Trophoblast cell (in vitro differentiated cells and primary cell): ENCODE data around the gene SBF2.
"Not testable (repeated sequence)": the region's sequence is repeated elsewhere in the genome, so short reads cannot be mapped to it uniquely, and the experiment has no call there.

Experiments
- DNase-seq, 2 donors: peaks; one replicate each; pipeline ENCODE4 v3.0.0-alpha.2; 2016
- H2AFZ ChIP-seq: 2 replicates; pipeline ENCODE4 v1.6.1; 2013; ENCODE audit warnings: low read length, moderate library complexity, mild to moderate bottlenecking; ENCODE audit not compliant: insufficient read depth, poor library complexity
- H2AK5ac ChIP-seq: 2 replicates; pipeline ENCODE4 v1.6.1; 2013; ENCODE audit warnings: mild to moderate bottlenecking, low read length
- H2BK120ac ChIP-seq: 2 replicates; pipeline ENCODE4 v1.6.1; 2013; ENCODE audit warnings: low read length, mild to moderate bottlenecking, moderate library complexity; ENCODE audit not compliant: insufficient read depth, poor library complexity
- H2BK12ac ChIP-seq: 2 replicates; pipeline ENCODE4 v1.6.1; 2013; ENCODE audit warnings: mild to moderate bottlenecking, low read length, moderate library complexity
- H2BK5ac ChIP-seq: 2 replicates; pipeline ENCODE4 v1.6.1; 2013; ENCODE audit warnings: low read length, low read depth, moderate library complexity, mild to moderate bottlenecking; ENCODE audit not compliant: poor library complexity
- H3K14ac ChIP-seq: 2 replicates; pipeline ENCODE4 v1.6.1; 2013; ENCODE audit warnings: mild to moderate bottlenecking, low read length
- H3K18ac ChIP-seq: 2 replicates; pipeline ENCODE4 v1.6.1; 2013; ENCODE audit warnings: mild to moderate bottlenecking, low read length
- H3K23ac ChIP-seq: 2 replicates; pipeline ENCODE4 v1.6.1; 2013; ENCODE audit warnings: low read length
- H3K27ac ChIP-seq: 2 replicates; pipeline ENCODE4 v1.5.1; 2013; ENCODE audit warnings: low read depth, mild to moderate bottlenecking, inconsistent platforms, low read length, moderate library complexity
- H3K27me3 ChIP-seq: 2 replicates; pipeline ENCODE4 v1.6.1; 2013; ENCODE audit warnings: inconsistent platforms, mild to moderate bottlenecking, low read length, moderate library complexity; ENCODE audit not compliant: insufficient read depth
- H3K36me3 ChIP-seq, 2 experiments: 1 replicate in 1 of 2; 2 replicates in 1 of 2; pipeline ENCODE4 v1.6.1; 2013; ENCODE audit warnings: low read length in 2 of 2, mild to moderate bottlenecking in 2 of 2, moderate library complexity in 1 of 2; ENCODE audit not compliant: insufficient read depth in 2 of 2, control insufficient read depth in 1 of 2
- H3K4ac ChIP-seq: 2 replicates; pipeline ENCODE4 v1.6.1; 2013; ENCODE audit warnings: low read depth, mild to moderate bottlenecking, low read length, moderate library complexity
- H3K4me1 ChIP-seq, 2 experiments: 1 replicate in 1 of 2; 2 replicates in 1 of 2; pipeline ENCODE4 v1.6.1; 2013; ENCODE audit warnings: low read length in 2 of 2, mild to moderate bottlenecking in 2 of 2, moderate library complexity in 1 of 2; ENCODE audit not compliant: insufficient read depth in 2 of 2, control insufficient read depth in 1 of 2
- H3K4me2 ChIP-seq: 2 replicates; pipeline ENCODE4 v1.6.1; 2013; ENCODE audit warnings: inconsistent platforms, mild to moderate bottlenecking, low read length, moderate library complexity
- H3K4me3 ChIP-seq: 2 replicates; pipeline ENCODE4 v1.5.1; 2013; ENCODE audit warnings: mild to moderate bottlenecking, low read depth, low read length, inconsistent platforms
- H3K79me1 ChIP-seq: one replicate; pipeline ENCODE4 v1.6.1; 2013; ENCODE audit warnings: low read length
- H3K79me2 ChIP-seq: 2 replicates; pipeline ENCODE4 v1.6.1; 2013; ENCODE audit warnings: low read length, mild to moderate bottlenecking; ENCODE audit not compliant: control insufficient read depth, insufficient read depth, poor library complexity
- H3K9ac ChIP-seq: 2 replicates; pipeline ENCODE4 v1.6.1; 2013; ENCODE audit warnings: mild to moderate bottlenecking, low read length
- H3K9me3 ChIP-seq: 2 replicates; pipeline ENCODE4 v1.6.1; 2013; ENCODE audit warnings: low read depth, mild to moderate bottlenecking, control low read depth, inconsistent platforms, low read length; ENCODE audit not compliant: insufficient read depth
- H4K12ac ChIP-seq: 2 replicates; pipeline ENCODE4 v1.6.1; 2013; ENCODE audit warnings: low read depth, mild to moderate bottlenecking, low read length, moderate library complexity
- H4K8ac ChIP-seq: 2 replicates; pipeline ENCODE4 v1.6.1; 2013; ENCODE audit warnings: low read depth, mild to moderate bottlenecking, low read length, moderate library complexity
- H4K91ac ChIP-seq: one replicate; pipeline ENCODE4 v1.6.1; 2013; ENCODE audit warnings: low read depth, mild to moderate bottlenecking, low read length, moderate library complexity
- WGBS: extraction: QIAGEN DNeasy Blood & Tissue Kit; methylation state at CpG from one replicate; pipeline ENCODE4 v1.1.7; 2013; ENCODE audit warnings: missing lambda C conversion rate; ENCODE audit not compliant: insufficient read length, insufficient coverage; ENCODE audit errors: extremely low coverage; 5-methylcytosine and 5-hydroxymethylcytosine counted together

The SBF2 gene

DNA sequence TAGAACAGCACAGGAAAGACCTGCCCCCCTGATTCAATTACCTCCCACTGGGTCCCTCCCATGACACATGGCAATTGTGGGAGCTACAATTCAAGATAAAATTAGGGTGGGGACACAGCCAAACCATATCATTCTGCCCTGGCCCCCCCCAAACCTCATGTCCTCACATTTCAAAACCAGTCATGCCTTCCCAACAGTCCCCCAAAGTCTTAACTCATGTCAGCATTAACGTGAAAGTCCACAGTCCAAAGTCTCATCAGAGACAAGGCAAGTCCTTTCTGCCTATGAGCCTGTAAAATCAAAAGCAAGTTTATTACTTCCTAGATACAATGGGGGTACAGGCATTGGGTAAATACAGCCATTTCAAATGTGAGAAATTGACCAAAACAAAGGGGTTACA, 159.8 kb downstream of the SBF2 start:
- not testable (repeated sequence) for H4K8ac ChIP-seq, H2BK120ac ChIP-seq, H3K23ac ChIP-seq, H3K36me3 ChIP-seq, H3K9me3 ChIP-seq, H2AK5ac ChIP-seq, H3K9ac ChIP-seq, H3K4me1 ChIP-seq, H3K4me2 ChIP-seq, H3K4ac ChIP-seq, H3K4me3 ChIP-seq, H3K14ac ChIP-seq, H3K27ac ChIP-seq, H2BK5ac ChIP-seq, H3K18ac ChIP-seq, H2BK12ac ChIP-seq, H4K12ac ChIP-seq, H3K79me2 ChIP-seq, H4K91ac ChIP-seq, DNase-seq, H2AFZ ChIP-seq, H3K27me3 ChIP-seq, H3K79me1 ChIP-seq
- no CpG with 5 or more reads among the region's 1 CpG for WGBS

- H3K27ac ChIP-seq, H2BK12ac ChIP-seq, H3K18ac ChIP-seq, H2AFZ ChIP-seq, H3K9me3 ChIP-seq, H3K4me1 ChIP-seq, H3K4me2 ChIP-seq, H4K12ac ChIP-seq, H3K4me3 ChIP-seq, H3K79me2 ChIP-seq, H3K14ac ChIP-seq, H3K4ac ChIP-seq, H3K36me3 ChIP-seq, H2AK5ac ChIP-seq, H2BK5ac ChIP-seq, H3K27me3 ChIP-seq, H3K9ac ChIP-seq, H4K91ac ChIP-seq, H4K8ac ChIP-seq, DNase-seq, H3K79me1 ChIP-seq, H2BK120ac ChIP-seq, H3K23ac ChIP-seq: not testable (repeated sequence)
- no CpG with 5 or more reads among the region's 23 CpGs for WGBS
Observed at GRCh38 chr11:10133251-10133650, 160.8 kb downstream of the SBF2 start.

GRCh38 chr11:10130875-10131274, 163.1 kb downstream of the SBF2 start:
- Histone ChIP-seq H2AFZ (no peak overlapping the region), H3K18ac (no peak overlapping the region), H3K9me3 (peaks cover 1% of the 10 kb centered on the region), H4K12ac (no peak overlapping the region), H3K79me2 (no peaks in the 10 kb centered on the region), H2BK12ac (no peak overlapping the region), H2AK5ac (no peak overlapping the region), H3K4me2 (no peak overlapping the region), H3K36me3 (peaks cover 0 to 2% of the 10 kb centered on the region in 2 experiments), H3K27ac (no peak overlapping the region), H3K23ac (no peak overlapping the region), H3K9ac (no peak overlapping the region), H3K4ac (no peak overlapping the region), H4K8ac (no peak overlapping the region), H3K79me1 (no peaks in the 10 kb centered on the region), H3K4me1 (no peaks in the 10 kb centered on the region), H3K14ac (no peak overlapping the region), H2BK120ac (no peak overlapping the region), H4K91ac (no peak overlapping the region), H3K4me3 (no peak overlapping the region), H3K27me3 (no peaks in the 10 kb centered on the region), H2BK5ac (no peak overlapping the region)
- WGBS, result no CpG with 5 or more reads among the region's 3 CpGs
- DNase-seq, result no peak

GRCh38 chr11:10129184-10129583, 164.8 kb downstream of the SBF2 start:
- H4K12ac ChIP-seq, H3K27ac ChIP-seq, H3K36me3 ChIP-seq, H4K91ac ChIP-seq, H2BK5ac ChIP-seq, H3K4me2 ChIP-seq, H3K4ac ChIP-seq, H3K18ac ChIP-seq, H3K79me1 ChIP-seq, H3K9me3 ChIP-seq, DNase-seq, H4K8ac ChIP-seq, H3K27me3 ChIP-seq, H2BK12ac ChIP-seq, H3K4me1 ChIP-seq, H2AFZ ChIP-seq, H3K9ac ChIP-seq, H3K14ac ChIP-seq, H3K79me2 ChIP-seq, H3K4me3 ChIP-seq, H2AK5ac ChIP-seq, H2BK120ac ChIP-seq, H3K23ac ChIP-seq: not testable (repeated sequence)
- no CpG with 5 or more reads among the region's 8 CpGs for WGBS
